Fibroblast of upper back skin (primary cell): ENCODE measurements around the gene C1orf116.

Source experiments
- DNase-seq: peaks from one replicate; pipeline ENCODE4 v3.0.0-alpha.2; 2013

C1orf116 gene

GRCh38 chr1:206985162-206985749, 47.3 kb downstream of the C1orf116 start:
- no peak for DNase-seq

- peak; percentile 36 for DNase-seq
Observed at GRCh38 chr1:206982216-206982615, 50.3 kb downstream of the C1orf116 start.

- DNase-seq = peak; percentile 15
Observed at GRCh38 chr1:206979379-206980043, 53.0 kb downstream of the C1orf116 start.

- DNase-seq = no peak
Observed at GRCh38 chr1:206978259-206978658, 54.3 kb downstream of the C1orf116 start.

- DNase-seq = no peak
Observed at GRCh38 chr1:206975306-206975705, 57.2 kb downstream of the C1orf116 start.

GRCh38 chr1:206974140-206974539, 58.4 kb downstream of the C1orf116 start:
- no peak for DNase-seq

- no peak for DNase-seq
Observed at GRCh38 chr1:206972728-206973127, 59.8 kb downstream of the C1orf116 start.

GRCh38 chr1:206971029-206971655, 61.4 kb downstream of the C1orf116 start:
- DNase-seq = no peak

GRCh38 chr1:206970446-206970845, 62.1 kb downstream of the C1orf116 start, which contains the start of gene FCAMR:
Gene FCAMR (minus strand): TSS chr1:206970460. CDS start chr1:206970125, 335 bp downstream.
- no peak for DNase-seq

- DNase-seq = no peak
Observed at GRCh38 chr1:206969090-206969489, 63.5 kb downstream of the C1orf116 start.
